NCI-H2107 treated with DMSO at 0.1 percent for 48 hours (cell line): ENCODE results near the gene UBQLNL.
A peak's percentile ranks its signal among the peaks of the same experiment; 100 is the strongest.

Experiments
- DNase-seq: peaks from one replicate; lab custom pipeline; 2025; ENCODE audit not compliant: unreplicated experiment; lab: John Stamatoyannopoulos, UW

UBQLNL gene

GRCh38 chr11:5508605-5509004 lies 7.9 kb downstream of the UBQLNL start:
- DNase-seq = no peak

GRCh38 chr11:5507933-5508305 lies 8.6 kb downstream of the UBQLNL start:
- DNase-seq = no peak

GRCh38 chr11:5507177-5507932 lies 9.1 kb downstream of the UBQLNL start:
- no peak for DNase-seq

GRCh38 chr11:5505363-5506048 lies 11.0 kb downstream of the UBQLNL start:
- no peak for DNase-seq

GRCh38 chr11:5504403-5504921 lies 12.0 kb downstream of the UBQLNL start:
- no peak for DNase-seq

- no peak for DNase-seq
These were observed 16.1 kb downstream of the UBQLNL start for GRCh38 chr11:5500393-5500801.

GRCh38 chr11:5499671-5500070 lies 16.8 kb downstream of the UBQLNL start:
- DNase-seq = no peak

- DNase-seq = no peak
These were observed 26.7 kb downstream of the UBQLNL start for GRCh38 chr11:5489576-5490357.

- DNase-seq = no peak
These were observed 27.6 kb downstream of the UBQLNL start for GRCh38 chr11:5488798-5489399.

- no peak for DNase-seq
These were observed 28.1 kb downstream of the UBQLNL start, which contains the start of gene OR52D1 for GRCh38 chr11:5488385-5488784. TSS of gene OR52D1 (plus strand) at chr11:5488685. CDS start at chr11:5488707, 22 bp downstream.

GRCh38 chr11:5486421-5486820 lies 30.1 kb downstream of the UBQLNL start:
- no peak for DNase-seq

- no peak for DNase-seq
These were observed 30.5 kb downstream of the UBQLNL start for GRCh38 chr11:5486003-5486402.

GRCh38 chr11:5476186-5476819 lies 40.2 kb downstream of the UBQLNL start:
- DNase-seq = peak; percentile 3

GRCh38 chr11:5473921-5474320 lies 42.6 kb downstream of the UBQLNL start:
- no peak for DNase-seq

- DNase-seq = no peak
These were observed 49.0 kb downstream of the UBQLNL start for GRCh38 chr11:5467527-5467926.
